Measurements from ENCODE around the gene PARG.
A peak's percentile ranks its signal among the peaks of the same experiment; 100 is the strongest.
"Not testable (repeated sequence)": the region's sequence is repeated elsewhere in the genome, so short reads cannot be mapped to it uniquely, and the experiment has no call there.

Gene PARG

DNA sequence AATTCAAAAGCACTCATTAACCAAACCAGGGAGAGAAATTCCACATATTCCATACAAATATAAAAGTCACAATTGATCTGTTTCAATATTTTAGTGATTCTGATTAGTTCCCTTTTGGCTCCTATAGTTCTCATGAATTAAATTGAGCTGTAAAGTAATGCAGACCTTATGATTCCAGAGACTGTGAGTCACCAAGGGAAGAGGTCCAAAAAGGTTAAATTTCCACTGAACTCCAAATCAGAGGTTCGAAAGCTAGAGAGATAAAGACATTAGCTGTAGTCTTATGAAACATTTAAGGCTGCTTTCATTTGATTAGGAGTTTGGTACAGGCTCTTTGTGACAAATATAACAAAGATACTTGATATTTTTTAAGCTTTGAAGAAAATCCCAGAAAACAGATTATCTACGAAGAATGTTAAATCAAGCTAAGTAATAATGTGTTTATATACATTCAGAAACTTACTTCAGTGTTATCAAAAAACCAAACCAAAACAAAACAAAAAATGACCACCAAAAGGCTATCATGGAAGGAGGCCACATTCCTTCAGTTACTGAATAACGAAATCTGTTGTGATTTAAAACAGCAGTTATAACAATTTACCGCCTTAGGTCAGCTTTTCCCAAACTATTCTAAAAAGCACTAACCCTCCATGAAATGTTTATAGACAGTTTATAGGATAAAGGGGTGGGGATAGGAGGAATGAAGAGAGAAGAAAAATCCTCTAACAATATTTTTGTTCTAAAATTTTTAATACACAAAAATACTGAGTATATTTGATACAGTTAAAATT, 33.3 kb downstream of the PARG start:
- DNase-seq (ENCODE audit: low read depth); H3K4me3 ChIP-seq (ENCODE audit: low read length): not testable (repeated sequence)

DNA sequence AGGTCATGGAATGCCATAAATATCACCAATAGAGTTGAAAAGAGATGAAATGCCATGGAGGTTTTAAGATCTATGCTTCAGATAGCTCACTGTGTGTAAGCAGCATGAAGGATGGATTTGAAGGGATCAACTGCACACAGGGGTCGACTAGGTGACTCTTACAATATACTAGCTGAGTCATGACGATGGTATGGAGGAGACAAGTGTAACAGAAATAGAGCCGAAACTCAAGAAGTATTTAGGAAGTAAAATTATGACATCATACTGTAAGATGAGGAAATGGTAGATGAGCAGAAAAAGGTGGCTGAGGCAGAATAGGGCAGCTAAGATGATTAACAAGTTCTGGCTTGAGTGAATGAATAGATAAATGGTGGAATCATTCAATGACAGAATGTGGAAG, 38.0 kb downstream of the PARG start:
- DNase-seq (ENCODE audit: low read depth); H3K4me3 ChIP-seq (ENCODE audit: low read length): not testable (repeated sequence)

DNA sequence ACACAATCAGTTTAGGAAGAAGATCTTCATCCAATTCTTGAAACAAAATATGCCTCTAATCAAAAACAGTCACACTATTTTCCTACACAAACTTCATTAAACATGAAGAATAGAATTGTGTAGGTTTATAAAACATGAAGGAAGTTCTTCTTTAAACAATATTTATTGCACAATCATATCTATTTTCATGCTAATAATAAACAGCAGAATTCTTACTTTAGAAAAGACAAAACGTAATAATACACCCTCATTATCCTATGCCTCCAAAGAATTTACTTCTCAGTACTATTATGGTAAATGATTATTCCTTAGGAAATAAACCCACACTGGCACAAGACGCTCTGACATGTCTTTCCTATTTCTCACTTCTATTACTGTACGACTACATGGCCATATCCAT, 41.4 kb downstream of the PARG start:
- H3K4me3 ChIP-seq (ENCODE audit: low read length); DNase-seq (ENCODE audit: low read depth): not testable (repeated sequence)

DNA sequence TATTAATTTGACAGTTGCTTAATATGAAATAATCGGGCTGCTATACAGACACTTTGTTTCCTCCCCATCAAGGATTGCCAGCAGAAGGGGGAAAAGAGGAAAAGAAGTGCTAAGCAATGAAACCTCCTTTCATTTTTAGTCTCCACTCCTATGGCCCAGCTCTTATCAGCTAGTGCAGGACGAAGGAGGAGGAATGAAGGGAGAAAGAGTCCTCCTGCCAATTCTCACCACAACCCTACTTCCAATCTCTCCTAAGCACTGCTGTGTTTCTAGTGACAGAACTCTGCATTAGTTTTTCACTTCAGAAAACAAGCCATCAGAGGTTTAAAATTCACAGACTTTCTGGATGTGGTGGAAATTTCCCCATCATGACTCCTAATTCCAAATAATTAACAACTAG, 41.8 kb downstream of the PARG start:
- not testable (repeated sequence) for H3K4me3 ChIP-seq (ENCODE audit: low read length); DNase-seq (ENCODE audit: low read depth)

DNA sequence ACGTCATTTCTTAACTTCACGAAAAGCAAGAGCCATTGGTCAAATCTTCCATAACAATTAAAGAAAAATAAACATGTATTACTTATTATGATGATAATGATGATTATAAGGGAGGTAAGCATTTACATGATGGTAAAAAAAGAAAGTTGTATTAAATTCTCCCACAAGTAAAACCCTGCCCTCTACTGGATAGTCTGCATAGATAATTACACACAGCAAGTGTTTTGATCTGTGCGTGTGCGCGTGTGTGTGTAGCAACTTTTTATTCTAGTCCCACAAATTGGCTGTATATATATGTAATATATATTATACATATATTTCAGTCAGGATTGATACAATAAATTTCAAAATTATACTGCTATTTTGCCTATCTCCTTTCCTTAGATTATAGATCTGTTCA, 51.8 kb downstream of the PARG start:
- not testable (repeated sequence) for H3K4me3 ChIP-seq (ENCODE audit: low read length); DNase-seq (ENCODE audit: low read depth)

DNA sequence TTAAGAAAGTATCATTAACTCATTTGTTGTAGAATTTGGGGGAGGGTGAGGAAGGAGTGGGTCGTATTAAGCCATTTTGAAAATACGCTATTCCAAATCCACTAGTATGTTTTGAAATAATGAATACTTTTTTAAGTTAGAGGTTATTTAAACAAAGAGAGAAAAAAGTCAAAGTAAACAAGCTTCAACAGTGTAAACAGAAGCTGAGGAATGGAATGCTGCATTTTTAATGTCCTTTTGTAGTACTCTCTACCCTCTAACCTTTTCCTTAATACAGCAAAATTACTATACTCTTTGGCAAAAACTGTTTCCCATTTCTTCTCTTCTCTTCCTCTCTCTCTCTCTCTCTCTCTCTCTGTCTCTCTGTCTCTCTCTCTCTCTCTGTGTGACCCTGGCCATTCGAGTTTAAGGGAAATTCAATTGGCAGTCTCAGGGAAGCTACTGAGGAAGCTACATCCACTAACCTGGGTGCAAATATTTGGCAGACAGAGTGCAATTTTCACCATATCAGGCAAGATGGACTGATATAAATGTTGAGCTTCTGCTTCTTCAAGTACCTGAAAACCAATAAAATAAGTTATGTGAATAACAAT, 57.0 kb downstream of the PARG start:
- not testable (repeated sequence) for DNase-seq (ENCODE audit: low read depth); H3K4me3 ChIP-seq (ENCODE audit: low read length)

DNA sequence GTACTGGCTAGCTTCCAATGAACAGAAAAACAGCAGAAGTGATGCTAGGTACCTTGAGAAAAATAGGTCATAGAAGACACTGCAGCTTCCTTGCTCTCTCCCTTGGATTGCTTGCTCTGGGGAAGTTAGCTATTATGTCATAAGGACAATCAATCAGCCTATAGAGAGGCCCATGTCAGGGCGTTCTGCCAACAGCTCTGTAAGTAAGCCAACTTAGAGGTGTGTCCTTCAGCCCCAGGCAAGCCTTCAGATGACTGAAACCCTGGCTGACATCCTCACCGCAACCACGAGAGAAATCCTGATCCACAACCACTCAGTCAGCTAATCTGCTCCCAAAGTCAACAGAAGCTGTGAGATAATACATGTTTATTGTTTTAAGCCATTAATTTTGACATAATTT, 58.0 kb downstream of the PARG start:
- DNase-seq (ENCODE audit: low read depth), result not testable (repeated sequence)

DNA sequence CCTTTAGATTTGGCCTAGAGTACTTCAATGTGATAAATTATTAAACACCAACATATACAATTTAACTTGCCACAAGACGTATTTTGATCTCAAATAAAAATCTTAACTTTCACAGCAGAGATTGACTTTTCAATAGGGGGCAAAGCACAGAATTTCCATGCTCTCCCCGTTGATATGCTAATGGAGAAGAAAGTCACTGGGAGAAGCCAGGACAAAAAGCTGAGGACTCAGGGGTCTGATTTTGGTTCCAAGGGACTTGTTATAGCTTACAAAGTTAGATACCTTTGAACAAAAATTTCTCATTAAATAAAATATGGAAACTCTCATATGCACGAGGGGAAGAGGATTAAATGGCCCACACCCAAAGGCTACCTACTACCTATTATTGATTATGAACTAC, 59.5 kb downstream of the PARG start:
- not testable (repeated sequence) for DNase-seq (ENCODE audit: low read depth); H3K4me3 ChIP-seq (ENCODE audit: low read length)

More for the DNA sequence above, 58.0 kb downstream of the PARG start:
- not testable (repeated sequence) for H3K4me3 ChIP-seq (ENCODE audit: low read length)

DNA sequence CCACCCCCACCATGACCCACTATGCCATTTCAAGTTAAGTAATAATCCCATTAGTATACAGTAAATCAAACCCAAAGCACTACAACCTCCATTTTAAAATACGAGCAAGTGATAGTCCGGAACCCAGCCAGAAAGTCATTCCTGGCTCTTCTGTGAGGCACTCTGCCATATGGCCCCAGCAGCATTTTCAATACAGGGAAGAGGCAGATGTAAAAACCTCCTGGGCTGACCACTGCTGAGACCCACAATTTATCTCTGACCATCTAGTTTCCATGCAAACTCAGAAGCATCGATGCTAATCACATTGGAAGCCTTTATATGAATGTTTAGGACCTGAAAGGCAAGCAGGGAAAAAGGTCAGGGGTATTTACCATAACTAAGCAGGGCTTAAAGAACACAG, 69.1 kb downstream of the PARG start:
- not testable (repeated sequence) for H3K4me3 ChIP-seq (ENCODE audit: low read length); DNase-seq (ENCODE audit: low read depth)

DNA sequence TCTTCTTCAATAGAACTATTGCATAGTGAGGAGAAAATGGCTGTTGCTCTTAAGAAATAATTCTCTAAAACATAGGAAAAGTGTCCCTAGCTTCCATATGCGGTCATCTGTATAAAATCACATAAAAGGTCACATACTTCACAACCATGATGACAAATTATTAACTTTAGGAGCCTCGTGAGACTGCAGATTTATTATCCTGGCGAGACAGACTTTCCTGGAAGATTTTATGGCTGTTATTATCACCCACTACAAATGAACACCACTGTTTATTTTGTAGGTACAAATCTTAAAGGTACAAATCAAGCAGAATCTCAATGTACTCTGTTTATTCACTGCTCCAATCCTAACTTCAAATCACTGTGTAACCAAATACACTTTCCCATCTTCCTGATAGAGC, 70.4 kb downstream of the PARG start:
- DNase-seq (ENCODE audit: low read depth), result not testable (repeated sequence)

DNA sequence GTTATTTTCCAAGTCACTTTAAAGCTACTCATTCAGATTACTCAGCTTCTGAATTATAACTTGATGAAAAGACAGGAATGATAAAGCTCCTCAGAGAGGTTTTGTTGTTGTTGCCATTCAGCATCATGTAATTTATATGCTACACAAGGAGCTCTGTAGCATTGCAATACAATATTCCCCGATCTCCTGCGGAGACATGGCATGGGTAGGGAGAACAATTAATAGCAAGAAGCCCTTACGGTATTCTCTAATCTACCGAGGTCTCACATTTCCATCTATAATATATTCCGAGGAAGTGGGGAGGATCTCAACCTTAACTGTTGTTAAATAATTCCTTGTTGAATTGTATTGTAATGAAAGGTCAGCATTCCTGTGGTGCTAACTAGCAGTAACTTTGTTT, 81.9 kb downstream of the PARG start:
- not testable (repeated sequence) for H3K4me3 ChIP-seq (ENCODE audit: low read length); DNase-seq (ENCODE audit: low read depth)

More for the DNA sequence above, 70.4 kb downstream of the PARG start:
- H3K4me3 ChIP-seq (ENCODE audit: low read length), result not testable (repeated sequence)

DNA sequence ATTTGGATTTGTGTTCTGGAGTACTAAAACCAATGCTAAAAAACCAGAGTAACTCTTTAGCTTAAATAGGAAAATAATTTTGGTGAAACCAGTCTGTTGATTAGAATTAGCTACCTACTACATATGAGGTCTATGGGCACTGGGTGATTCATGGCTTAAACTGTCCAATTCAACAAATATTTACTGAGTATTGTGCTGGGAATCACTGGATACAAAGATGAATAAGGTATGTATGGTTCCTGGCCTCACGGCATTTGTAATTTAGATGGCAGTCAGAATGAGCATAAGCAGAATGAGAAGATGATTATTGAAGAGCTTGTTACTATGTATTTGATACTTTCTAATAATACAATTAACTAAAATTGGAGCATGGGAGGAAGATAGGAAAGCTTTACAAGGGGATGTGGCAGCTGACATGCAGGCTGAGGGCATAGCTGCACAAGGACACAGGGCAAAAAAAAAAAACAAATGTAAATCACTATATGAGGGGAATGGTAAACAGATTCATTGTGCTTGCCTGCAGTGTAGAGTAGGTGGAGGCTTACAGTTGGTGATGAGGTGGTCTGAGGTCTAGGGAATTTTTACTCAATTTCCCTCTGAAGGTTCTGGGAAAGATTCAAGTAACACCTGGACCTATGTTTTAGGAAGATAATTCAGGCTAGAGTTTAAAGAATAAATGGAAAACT, 83.0 kb downstream of the PARG start:
- not testable (repeated sequence) for DNase-seq (ENCODE audit: low read depth); H3K4me3 ChIP-seq (ENCODE audit: low read length)

DNA sequence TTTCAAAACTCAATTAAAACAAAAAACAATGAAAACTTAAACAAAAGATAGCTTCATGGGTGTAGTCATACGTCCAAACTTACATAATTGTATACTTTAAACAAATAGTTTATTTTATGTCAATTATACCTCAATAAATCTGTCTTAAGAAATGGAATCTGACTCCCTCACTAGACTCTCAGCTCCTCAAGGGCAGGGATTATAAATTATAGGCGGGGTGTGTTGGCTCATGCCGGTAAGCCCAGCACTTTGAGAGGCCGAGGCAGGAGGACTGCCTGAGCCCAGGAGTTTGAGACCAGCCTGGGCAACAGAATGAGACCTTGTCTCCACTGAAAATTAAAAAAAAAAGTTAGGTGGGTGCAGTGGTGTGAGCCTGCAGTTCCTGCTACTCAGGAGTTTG, 92.3 kb downstream of the PARG start:
- not testable (repeated sequence) for H3K4me3 ChIP-seq (ENCODE audit: low read length); DNase-seq (ENCODE audit: low read depth)

DNA sequence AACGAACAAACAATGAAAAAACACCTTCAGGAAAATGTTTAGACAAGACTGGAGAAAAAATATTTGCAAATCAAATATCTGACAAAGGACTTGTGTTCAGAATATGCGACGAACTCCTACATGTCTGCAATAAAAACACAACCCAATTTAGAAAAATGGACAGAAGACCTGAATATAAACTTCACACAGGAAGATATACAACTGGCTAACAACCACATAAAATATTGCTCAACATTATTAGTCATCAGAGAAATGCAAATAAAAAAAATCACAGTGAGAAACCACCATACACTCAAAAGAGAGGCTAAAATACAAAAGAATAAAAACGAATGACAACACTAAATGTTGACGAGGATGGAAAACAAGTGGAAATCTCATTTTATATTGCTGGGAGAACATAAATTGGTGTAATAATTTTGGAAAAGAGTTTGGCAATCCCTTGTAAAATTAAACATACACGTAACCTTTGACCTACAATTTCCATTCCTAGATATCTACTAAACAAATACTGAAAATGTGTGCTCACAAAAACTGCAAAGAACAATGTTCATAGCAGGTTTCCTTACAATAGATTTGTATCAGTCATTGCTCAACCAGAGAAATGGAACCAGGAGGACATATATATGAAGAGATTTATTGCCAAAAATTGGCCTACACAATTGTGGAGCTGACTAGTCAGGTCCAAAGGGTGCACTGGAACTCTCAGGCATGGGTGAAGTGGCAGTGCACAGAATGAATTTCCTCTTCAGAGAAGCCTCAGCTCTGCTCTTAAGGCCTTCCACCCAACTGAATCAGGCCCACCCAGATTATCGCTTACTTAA, 96.8 kb downstream of the PARG start:
- DNase-seq (ENCODE audit: low read depth), result peak; percentile 59
- H3K4me3 ChIP-seq (ENCODE audit: low read length), result no peak overlapping the region

DNA sequence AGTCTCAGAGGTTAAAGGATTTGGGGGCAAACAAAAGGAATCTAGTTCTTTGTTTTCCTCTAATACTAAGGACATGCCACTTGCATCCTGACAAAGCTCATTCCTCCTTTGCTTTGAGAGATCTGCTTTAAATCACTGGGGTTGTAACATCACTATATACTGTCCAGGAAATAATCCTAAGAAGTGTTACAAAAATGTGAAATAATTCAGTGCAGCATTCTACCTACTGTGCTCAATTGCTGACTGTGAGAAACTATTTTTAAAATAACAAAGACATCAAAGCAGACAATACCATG, 99.5 kb downstream of the PARG start:
- not testable (repeated sequence) for DNase-seq (ENCODE audit: low read depth); H3K4me3 ChIP-seq (ENCODE audit: low read length)

More for the DNA sequence above, 96.8 kb downstream of the PARG start:
- TF ChIP-seq, protein P1, sequence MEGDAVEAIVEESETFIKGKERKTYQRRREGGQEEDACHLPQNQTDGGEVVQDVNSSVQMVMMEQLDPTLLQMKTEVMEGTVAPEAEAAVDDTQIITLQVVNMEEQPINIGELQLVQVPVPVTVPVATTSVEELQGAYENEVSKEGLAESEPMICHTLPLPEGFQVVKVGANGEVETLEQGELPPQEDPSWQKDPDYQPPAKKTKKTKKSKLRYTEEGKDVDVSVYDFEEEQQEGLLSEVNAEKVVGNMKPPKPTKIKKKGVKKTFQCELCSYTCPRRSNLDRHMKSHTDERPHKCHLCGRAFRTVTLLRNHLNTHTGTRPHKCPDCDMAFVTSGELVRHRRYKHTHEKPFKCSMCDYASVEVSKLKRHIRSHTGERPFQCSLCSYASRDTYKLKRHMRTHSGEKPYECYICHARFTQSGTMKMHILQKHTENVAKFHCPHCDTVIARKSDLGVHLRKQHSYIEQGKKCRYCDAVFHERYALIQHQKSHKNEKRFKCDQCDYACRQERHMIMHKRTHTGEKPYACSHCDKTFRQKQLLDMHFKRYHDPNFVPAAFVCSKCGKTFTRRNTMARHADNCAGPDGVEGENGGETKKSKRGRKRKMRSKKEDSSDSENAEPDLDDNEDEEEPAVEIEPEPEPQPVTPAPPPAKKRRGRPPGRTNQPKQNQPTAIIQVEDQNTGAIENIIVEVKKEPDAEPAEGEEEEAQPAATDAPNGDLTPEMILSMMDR (IDR thresholded peaks at IDR 0.05; ENCODE audit: insufficient read depth, low read depth, low read length, missing control alignments), result no peak

All from epithelial cell of esophagus (primary cell).